HG03064 (cell line): ENCODE results near the gene ATRN.
"Not testable (repeated sequence)": the region's sequence is repeated elsewhere in the genome, so short reads cannot be mapped to it uniquely, and the experiment has no call there.

Experiments
- ATAC-seq: cut with Tn5 transposase; IDR thresholded peaks from one replicate; pipeline ENCODE4 v1.9.1; 2021; ENCODE audit warnings: low read depth; ENCODE audit not compliant: unreplicated experiment

The ATRN gene

GRCh38 chr20:3512239-3512638 is 41.4 kb downstream of the ATRN start:
- not testable (repeated sequence) for ATAC-seq

- no peak for ATAC-seq
Observed at GRCh38 chr20:3514012-3514642, 43.3 kb downstream of the ATRN start.

- ATAC-seq, result no peak
Observed at GRCh38 chr20:3515379-3516170, 44.8 kb downstream of the ATRN start.

- ATAC-seq, result no peak
Observed at GRCh38 chr20:3521852-3522740, 51.3 kb downstream of the ATRN start.

- not testable (repeated sequence) for ATAC-seq
Observed at GRCh38 chr20:3524696-3525095, 53.9 kb downstream of the ATRN start.

- no peak for ATAC-seq
Observed at GRCh38 chr20:3532089-3532615, 61.3 kb downstream of the ATRN start.

GRCh38 chr20:3537733-3538132 is 66.9 kb downstream of the ATRN start:
- not testable (repeated sequence) for ATAC-seq

- ATAC-seq, result no peak
Observed at GRCh38 chr20:3539311-3540107, 68.7 kb downstream of the ATRN start.

- ATAC-seq, result no peak
Observed at GRCh38 chr20:3541887-3542721, 71.3 kb downstream of the ATRN start.

- ATAC-seq, result no peak
Observed at GRCh38 chr20:3543901-3544507, 73.2 kb downstream of the ATRN start.

- ATAC-seq, result no peak
Observed at GRCh38 chr20:3545401-3545925, 74.6 kb downstream of the ATRN start.

- no peak for ATAC-seq
Observed at GRCh38 chr20:3547906-3548305, 77.1 kb downstream of the ATRN start.

GRCh38 chr20:3550837-3551236 is 80.0 kb downstream of the ATRN start:
- ATAC-seq, result no peak

GRCh38 chr20:3551681-3552434 is 81.0 kb downstream of the ATRN start:
- ATAC-seq, result no peak

GRCh38 chr20:3553663-3554062 is 82.8 kb downstream of the ATRN start:
- ATAC-seq, result no peak

- no peak for ATAC-seq
Observed at GRCh38 chr20:3557237-3557785, 86.5 kb downstream of the ATRN start.

GRCh38 chr20:3559231-3559630 is 88.4 kb downstream of the ATRN start:
- ATAC-seq, result no peak

- no peak for ATAC-seq
Observed at GRCh38 chr20:3559637-3560036, 88.8 kb downstream of the ATRN start.
